ENCODE measurements around the gene PFDN4.

PFDN4 gene

DNA sequence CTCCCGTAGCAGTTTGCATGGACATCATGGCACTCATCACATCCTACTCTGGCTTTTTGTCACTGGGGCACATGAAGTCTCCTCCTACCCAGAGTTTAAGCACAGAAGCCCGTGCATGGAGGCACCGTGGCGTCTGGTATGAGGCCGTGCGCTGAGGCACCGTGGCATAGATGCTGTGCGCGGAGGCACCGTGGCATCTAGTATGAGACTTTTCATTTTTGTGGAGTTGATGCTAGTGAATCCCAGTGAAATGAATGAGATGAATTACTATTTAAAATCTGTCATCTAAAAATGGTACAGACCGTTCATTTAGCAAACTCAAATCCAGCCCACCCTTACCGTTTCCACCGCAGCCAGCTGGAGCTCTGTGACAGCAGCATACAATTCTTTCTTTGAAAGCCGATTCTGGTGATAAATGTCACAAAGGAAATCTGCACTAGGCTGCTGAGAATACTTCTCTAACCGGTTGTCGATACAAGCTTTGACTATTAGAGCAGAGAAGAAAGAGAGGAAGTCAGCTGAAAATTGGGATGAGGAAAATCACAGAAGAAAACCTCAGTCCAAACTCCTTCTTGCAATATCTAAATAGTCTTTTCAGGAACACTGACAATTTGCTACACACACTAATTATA lies 45.4 kb upstream of the PFDN4 start:
- no peaks in the 10 kb centered on the region for H3K36me3 ChIP-seq (ENCODE audit: control insufficient read depth in 4 of 4, insufficient read depth in 4 of 4, low read length in 3 of 4)
- no peak overlapping the region for H3K27ac ChIP-seq (ENCODE audit: insufficient read depth in 1 of 2, low read depth in 1 of 2, low read length in 2 of 2, poor library complexity in 1 of 2, severe bottlenecking in 2 of 2)
- H3K4me3 ChIP-seq (ENCODE audit: control insufficient read depth in 1 of 7, extremely low read depth in 1 of 7, insufficient read depth in 4 of 7, low read depth in 2 of 7, low read length in 6 of 7), result no peak overlapping the region
- no peaks in the 10 kb centered on the region for H3K9me3 ChIP-seq (ENCODE audit: control extremely low read depth in 1 of 5, control insufficient read depth in 4 of 5, insufficient read depth in 2 of 5, low read depth in 1 of 5, low read length in 4 of 5)
- no peaks in the 10 kb centered on the region for H3K4me1 ChIP-seq (ENCODE audit: control extremely low read depth in 1 of 4, control insufficient read depth in 4 of 4, insufficient read depth in 4 of 4, low read length in 3 of 4)
- CTCF ChIA-PET, result interaction anchor here (1.6 kb wide), 1 partner anchor 13 kb away, joined by 3 read pairs; no protein-coding TSS in a partner anchor
- WGBS (ENCODE audit: insufficient coverage), result 57% methylated on average over 12 of the region's 16 CpGs
- POLR2A ChIA-PET, result interaction anchor here (0.6 kb wide), 1 partner anchor 1854 kb away, joined by 3 read pairs; no protein-coding TSS in a partner anchor
- DNase-seq, result no peak
- H3K27me3 ChIP-seq (replicated peaks in 2 of 5; ENCODE audit: control insufficient read depth in 4 of 5, insufficient read depth in 5 of 5, low read length in 4 of 5), result peaks cover 0 to 34% (median 6%) of the 10 kb centered on the region in 5 experiments

DNA sequence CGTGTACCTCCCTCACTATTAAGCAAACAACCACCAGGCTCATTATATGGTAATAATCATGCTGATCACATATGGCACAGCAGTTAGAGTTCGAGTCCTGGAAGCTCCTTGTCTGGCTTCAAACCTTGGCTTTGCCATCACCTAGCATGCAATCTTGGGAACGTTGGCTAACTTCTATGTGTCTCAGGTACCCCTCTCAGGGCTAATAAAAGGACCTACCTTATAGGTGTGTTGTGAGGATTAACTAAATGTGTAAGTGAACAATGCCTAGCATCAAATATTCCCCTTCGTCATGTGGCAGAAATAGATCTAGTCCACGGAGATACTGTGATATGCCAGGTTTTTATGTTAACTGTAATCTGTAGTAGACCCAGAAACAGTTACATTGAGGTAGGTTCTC lies 44.5 kb upstream of the PFDN4 start:
- Histone ChIP-seq H3K36me3 (ENCODE audit: control insufficient read depth in 4 of 4, insufficient read depth in 4 of 4, low read length in 3 of 4) (no peaks in the 10 kb centered on the region), H3K4me3 (ENCODE audit: control insufficient read depth in 1 of 7, extremely low read depth in 1 of 7, insufficient read depth in 4 of 7, low read depth in 2 of 7, low read length in 6 of 7) (no peak overlapping the region), H3K27me3 (replicated peaks in 2 of 5; ENCODE audit: control insufficient read depth in 4 of 5, insufficient read depth in 5 of 5, low read length in 4 of 5) (peaks cover 0 to 41% (median 10%) of the 10 kb centered on the region in 5 experiments), H3K9me3 (ENCODE audit: control extremely low read depth in 1 of 5, control insufficient read depth in 4 of 5, insufficient read depth in 2 of 5, low read depth in 1 of 5, low read length in 4 of 5) (no peaks in the 10 kb centered on the region), H3K4me1 (ENCODE audit: control extremely low read depth in 1 of 4, control insufficient read depth in 4 of 4, insufficient read depth in 4 of 4, low read length in 3 of 4) (no peaks in the 10 kb centered on the region), H3K27ac (ENCODE audit: insufficient read depth in 1 of 2, low read depth in 1 of 2, low read length in 2 of 2, poor library complexity in 1 of 2, severe bottlenecking in 2 of 2) (no peak overlapping the region)
- no peak for DNase-seq
- WGBS (ENCODE audit: insufficient coverage), result 83% methylated on average over 1 of the region's 5 CpGs
- ChIA-PET POLR2A (no interaction called here), CTCF (interaction anchor here (1.6 kb wide), 1 partner anchor 12 kb away, joined by 3 read pairs; no protein-coding TSS in a partner anchor)

DNA sequence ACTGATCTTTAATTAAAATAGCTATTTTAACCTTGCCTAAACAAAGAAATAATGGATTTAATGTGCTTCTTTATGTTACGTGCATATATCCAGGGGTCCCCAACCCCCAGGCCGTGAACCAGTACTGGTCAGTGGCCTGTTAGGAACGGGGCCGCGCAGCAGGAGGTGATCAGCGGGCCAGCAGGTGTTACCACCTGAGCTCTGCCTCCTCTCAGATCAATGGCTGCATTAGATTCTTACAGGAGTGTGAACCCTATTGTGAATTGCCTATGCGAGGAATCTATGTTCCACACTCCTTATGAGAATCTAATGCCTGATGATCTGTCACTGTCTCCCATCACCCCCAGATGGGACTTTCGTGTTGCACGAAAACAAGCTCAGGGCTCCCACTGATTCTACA lies 42.9 kb upstream of the PFDN4 start:
- ChIA-PET POLR2A (no interaction called here), CTCF (no interaction called here)
- WGBS (ENCODE audit: insufficient coverage), result 95% methylated on average over 6 of the region's 9 CpGs
- Histone ChIP-seq H3K27me3 (replicated peaks in 2 of 5; ENCODE audit: control insufficient read depth in 4 of 5, insufficient read depth in 5 of 5, low read length in 4 of 5) (peaks cover under 1 to 54% (median 17%) of the 10 kb centered on the region in 5 experiments), H3K4me3 (ENCODE audit: control insufficient read depth in 1 of 7, extremely low read depth in 1 of 7, insufficient read depth in 4 of 7, low read depth in 2 of 7, low read length in 6 of 7) (no peak overlapping the region), H3K36me3 (ENCODE audit: control insufficient read depth in 4 of 4, insufficient read depth in 4 of 4, low read length in 3 of 4) (no peaks in the 10 kb centered on the region), H3K4me1 (ENCODE audit: control extremely low read depth in 1 of 4, control insufficient read depth in 4 of 4, insufficient read depth in 4 of 4, low read length in 3 of 4) (no peaks in the 10 kb centered on the region), H3K27ac (ENCODE audit: insufficient read depth in 1 of 2, low read depth in 1 of 2, low read length in 2 of 2, poor library complexity in 1 of 2, severe bottlenecking in 2 of 2) (no peak overlapping the region), H3K9me3 (ENCODE audit: control extremely low read depth in 1 of 5, control insufficient read depth in 4 of 5, insufficient read depth in 2 of 5, low read depth in 1 of 5, low read length in 4 of 5) (no peaks in the 10 kb centered on the region)
- no peak for DNase-seq

DNA sequence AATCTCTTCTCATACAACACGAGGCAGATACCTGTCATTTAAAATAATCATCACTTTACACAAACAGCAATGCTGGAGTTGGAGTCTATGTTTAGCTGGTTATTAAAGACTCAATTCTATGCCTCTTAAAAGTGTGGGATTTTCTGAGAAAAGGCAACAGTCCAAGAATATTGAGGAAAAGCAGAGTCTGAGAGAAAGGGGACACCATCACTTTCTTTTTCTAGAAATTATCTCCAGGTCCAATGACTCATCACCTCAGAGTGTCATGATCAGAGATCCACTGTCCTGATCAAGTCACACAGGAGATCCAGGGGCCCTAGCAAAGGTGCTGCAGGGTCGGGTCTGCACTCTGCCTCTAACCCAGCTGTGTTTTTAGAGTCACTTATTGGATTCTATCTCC lies 42.1 kb upstream of the PFDN4 start:
- CTCF ChIA-PET, result interaction anchor here (0.7 kb wide), 1 partner anchor 47 kb away, joined by 3 read pairs; no protein-coding TSS in a partner anchor
- Histone ChIP-seq H3K9me3 (ENCODE audit: control extremely low read depth in 1 of 5, control insufficient read depth in 4 of 5, insufficient read depth in 2 of 5, low read depth in 1 of 5, low read length in 4 of 5) (no peaks in the 10 kb centered on the region), H3K27me3 (replicated peaks in 2 of 5; ENCODE audit: control insufficient read depth in 4 of 5, insufficient read depth in 5 of 5, low read length in 4 of 5) (peaks cover 4 to 59% (median 18%) of the 10 kb centered on the region in 5 experiments), H3K4me3 (ENCODE audit: control insufficient read depth in 1 of 7, extremely low read depth in 1 of 7, insufficient read depth in 4 of 7, low read depth in 2 of 7, low read length in 6 of 7) (no peak overlapping the region), H3K27ac (ENCODE audit: insufficient read depth in 1 of 2, low read depth in 1 of 2, low read length in 2 of 2, poor library complexity in 1 of 2, severe bottlenecking in 2 of 2) (no peak overlapping the region), H3K4me1 (ENCODE audit: control extremely low read depth in 1 of 4, control insufficient read depth in 4 of 4, insufficient read depth in 4 of 4, low read length in 3 of 4) (no peaks in the 10 kb centered on the region), H3K36me3 (ENCODE audit: control insufficient read depth in 4 of 4, insufficient read depth in 4 of 4, low read length in 3 of 4) (no peaks in the 10 kb centered on the region)
- DNase-seq, result no peak
- 60% methylated on average over 1 of the region's 2 CpGs for WGBS (ENCODE audit: insufficient coverage)
- POLR2A ChIA-PET, result no interaction called here

DNA sequence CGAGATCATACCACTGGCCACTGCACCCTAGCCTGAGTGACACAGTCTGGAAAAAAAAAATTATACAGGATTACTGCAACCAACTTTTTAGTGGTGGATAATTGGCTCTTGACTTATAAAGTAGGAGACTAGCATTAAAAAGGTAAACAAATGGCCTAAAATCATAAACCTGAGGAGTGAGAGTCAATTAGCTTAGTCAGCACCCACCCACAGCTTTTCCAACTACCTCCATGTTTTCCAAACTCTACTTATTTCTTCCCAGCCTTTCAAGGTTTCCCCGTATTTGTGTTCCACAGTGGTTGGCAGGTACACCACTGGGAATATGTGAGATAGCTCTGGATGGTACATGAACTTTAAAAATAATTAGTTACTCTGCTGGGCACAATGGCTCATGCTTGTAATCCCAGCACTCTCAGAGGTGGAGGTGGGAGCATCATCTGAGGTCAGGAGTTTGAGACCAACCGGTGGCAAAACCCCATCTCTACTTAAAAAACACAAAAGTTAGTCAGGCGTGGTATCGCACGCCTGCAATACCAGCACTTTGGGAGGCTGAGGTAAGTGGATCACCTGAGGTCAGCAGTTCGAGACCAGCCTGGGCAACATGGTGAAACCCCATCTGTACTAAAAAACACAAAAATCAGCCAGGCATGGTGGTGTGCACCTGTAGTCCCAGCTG lies 40.8 kb upstream of the PFDN4 start:
- Histone ChIP-seq H3K36me3 (ENCODE audit: control insufficient read depth in 4 of 4, insufficient read depth in 4 of 4, low read length in 3 of 4) (no peaks in the 10 kb centered on the region), H3K27ac (ENCODE audit: insufficient read depth in 1 of 2, low read depth in 1 of 2, low read length in 2 of 2, poor library complexity in 1 of 2, severe bottlenecking in 2 of 2) (no peak overlapping the region), H3K4me3 (ENCODE audit: control insufficient read depth in 1 of 7, extremely low read depth in 1 of 7, insufficient read depth in 4 of 7, low read depth in 2 of 7, low read length in 6 of 7) (no peak overlapping the region), H3K27me3 (replicated peaks in 2 of 5; ENCODE audit: control insufficient read depth in 4 of 5, insufficient read depth in 5 of 5, low read length in 4 of 5) (peaks cover 12 to 70% (median 25%) of the 10 kb centered on the region in 5 experiments), H3K9me3 (ENCODE audit: control extremely low read depth in 1 of 5, control insufficient read depth in 4 of 5, insufficient read depth in 2 of 5, low read depth in 1 of 5, low read length in 4 of 5) (no peaks in the 10 kb centered on the region), H3K4me1 (ENCODE audit: control extremely low read depth in 1 of 4, control insufficient read depth in 4 of 4, insufficient read depth in 4 of 4, low read length in 3 of 4) (no peaks in the 10 kb centered on the region)
- ChIA-PET POLR2A (no interaction called here), CTCF (interaction anchor here (1.0 kb wide), 1 partner anchor 11 kb away, joined by 3 read pairs; no protein-coding TSS in a partner anchor)
- no peak for DNase-seq
- 97% methylated on average over 5 of the region's 7 CpGs for WGBS (ENCODE audit: insufficient coverage)

DNA sequence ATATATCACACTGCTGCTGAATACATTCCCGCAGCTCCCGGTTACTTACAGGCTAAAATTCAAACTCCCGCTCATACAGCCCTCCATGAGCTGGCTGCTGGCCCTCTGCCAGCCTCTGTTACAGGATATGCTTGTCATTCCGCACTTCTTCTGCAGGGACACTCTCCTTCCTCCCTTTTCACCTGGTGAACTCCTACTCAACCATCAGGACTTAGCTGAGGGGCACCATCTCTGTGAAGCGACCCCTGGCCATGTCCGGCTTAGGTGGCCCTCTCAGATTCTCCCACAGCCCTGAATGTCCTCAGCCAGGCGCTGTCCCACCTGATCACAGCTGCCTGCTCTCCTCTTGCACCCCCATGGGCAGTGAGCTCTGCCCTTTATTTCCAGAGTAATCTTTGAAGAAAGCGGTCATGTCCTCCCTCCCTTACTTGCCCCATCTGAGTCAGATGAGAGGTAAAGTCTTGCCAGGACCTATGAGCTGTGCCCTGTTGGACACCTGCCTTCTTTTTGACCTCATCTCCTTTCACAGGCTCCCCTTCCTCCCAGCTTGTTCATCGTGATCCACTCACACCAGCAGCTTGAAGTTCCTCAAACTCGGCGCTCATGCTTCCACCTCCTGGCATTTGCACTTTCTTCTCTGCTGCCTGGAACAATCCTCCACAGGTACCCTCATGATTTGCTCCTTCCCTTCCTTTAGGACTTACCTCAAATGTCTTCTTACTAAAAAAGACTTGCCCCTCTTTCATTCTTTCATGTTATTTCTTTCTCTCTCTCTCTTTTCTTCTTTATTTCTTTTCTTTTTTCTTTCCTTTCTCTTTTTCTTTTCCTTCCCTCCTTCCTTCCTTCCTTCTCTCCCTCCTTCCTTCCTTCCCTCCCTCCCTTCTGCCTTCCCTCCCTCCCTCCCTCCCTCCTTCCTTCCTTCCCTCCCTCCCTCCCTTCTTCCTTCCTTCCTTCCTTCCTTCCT lies 39.7 kb upstream of the PFDN4 start:
- ChIA-PET POLR2A (no interaction called here), CTCF (interaction anchor here (0.7 to 1.0 kb wide), 2 partner anchors 64 to 71 kb away, joined by 3 to 4 read pairs; no protein-coding TSS in a partner anchor)
- peaks cover 0 to 7% (median 6%) of the 10 kb centered on the region in 4 experiments for H3K4me1 ChIP-seq (ENCODE audit: control extremely low read depth in 1 of 4, control insufficient read depth in 4 of 4, insufficient read depth in 4 of 4, low read length in 3 of 4)
- no peaks in the 10 kb centered on the region for H3K9me3 ChIP-seq (ENCODE audit: control extremely low read depth in 1 of 5, control insufficient read depth in 4 of 5, insufficient read depth in 2 of 5, low read depth in 1 of 5, low read length in 4 of 5)
- H3K36me3 ChIP-seq (ENCODE audit: control insufficient read depth in 4 of 4, insufficient read depth in 4 of 4, low read length in 3 of 4), result no peaks in the 10 kb centered on the region
- no peak overlapping the region for H3K4me3 ChIP-seq (ENCODE audit: control insufficient read depth in 1 of 7, extremely low read depth in 1 of 7, insufficient read depth in 4 of 7, low read depth in 2 of 7, low read length in 6 of 7)
- 69% methylated on average over 7 of the region's 11 CpGs for WGBS (ENCODE audit: insufficient coverage)
- DNase-seq, result peak in 1 of 3 donors; percentile 10
- peaks cover 15 to 73% (median 29%) of the 10 kb centered on the region in 5 experiments for H3K27me3 ChIP-seq (replicated peaks in 2 of 5; ENCODE audit: control insufficient read depth in 4 of 5, insufficient read depth in 5 of 5, low read length in 4 of 5)
- H3K27ac ChIP-seq (ENCODE audit: insufficient read depth in 1 of 2, low read depth in 1 of 2, low read length in 2 of 2, poor library complexity in 1 of 2, severe bottlenecking in 2 of 2), result no peak overlapping the region

All from common myeloid progenitor, CD34-positive (primary cell).